ENCODE measurements around the gene IPO5. TPM values are rescaled to one million over a fixed set of nuclear protein-coding genes. Genes with fewer than 3 reads are reported as not detected.

The IPO5 gene
- total and polyA plus RNA-seq, 2 of the 4 experiments (the other 2 are of a cell fraction) = 89.2 to 270 TPM

DNA sequence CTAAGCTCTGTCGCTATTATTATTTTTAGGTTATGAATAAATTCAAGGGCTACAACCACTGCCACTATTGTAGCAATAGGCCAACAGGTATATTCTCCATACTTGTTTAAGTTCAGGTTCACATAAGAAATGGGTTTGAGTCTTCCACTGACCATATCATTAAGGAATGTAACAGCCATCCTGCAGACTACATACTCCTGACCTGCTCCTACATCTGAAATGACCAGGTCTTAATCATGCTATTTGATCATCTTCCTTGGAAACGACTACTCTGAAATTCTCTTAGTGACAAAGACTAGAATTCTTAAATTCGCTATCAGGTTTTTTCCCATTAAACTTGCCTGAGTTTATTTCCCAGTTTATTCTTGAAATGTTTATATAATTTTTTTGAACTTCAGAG lies 66.8 kb downstream of the IPO5 start:
- Histone ChIP-seq H2AFZ (replicated peaks; ENCODE audit: low read length, poor library complexity) (no peak overlapping the region), H3K23ac (ENCODE audit: low read depth, low read length) (no peak overlapping the region), H2AK9ac (replicated peaks; ENCODE audit: low read depth, low read length, poor library complexity) (no peak overlapping the region), H3K56ac (ENCODE audit: extremely low read depth, insufficient read depth, low read length) (no peak overlapping the region), H3K27me3 (ENCODE audit: control insufficient read depth, insufficient read depth, low read length) (no peaks in the 10 kb centered on the region), H2BK20ac (ENCODE audit: low read depth, low read length) (no peak overlapping the region), H3K4ac (ENCODE audit: low read depth, low read length) (no peak overlapping the region), H3K9ac (ENCODE audit: low read depth, low read length) (no peak overlapping the region), H4K20me1 (ENCODE audit: insufficient read depth, low read length) (no peaks in the 10 kb centered on the region), H3K14ac (replicated peaks; ENCODE audit: low read depth, low read length) (no peak overlapping the region), H2BK120ac (ENCODE audit: low read depth, low read length) (no peak overlapping the region), H4K5ac (ENCODE audit: low read depth, low read length) (no peak overlapping the region), H3K79me1 (ENCODE audit: low read depth in 1 of 2, low read length in 2 of 2) (peaks cover 10 to 29% of the 10 kb centered on the region in 2 experiments), H3K9me1 (ENCODE audit: insufficient read depth, low read length) (peaks cover 2% of the 10 kb centered on the region), H3K18ac (ENCODE audit: low read depth, low read length) (no peak overlapping the region; the same call in 1 of the 2 replicates), H2BK15ac (ENCODE audit: low read depth, low read length) (no peak overlapping the region), H2BK5ac (ENCODE audit: low read depth, low read length, poor library complexity, severe bottlenecking) (peak overlapping the region; percentile 29), H3K4me2 (ENCODE audit: low read depth, low read length) (no peak overlapping the region), H2AK5ac (ENCODE audit: low read depth, low read length) (no peak overlapping the region), H3K9me3 (ENCODE audit: control insufficient read depth, insufficient read depth, low read length) (no peaks in the 10 kb centered on the region), H3K36me3 (ENCODE audit: control insufficient read depth, insufficient read depth, low read length) (peaks cover 32% of the 10 kb centered on the region), H3K4me1 (ENCODE audit: control insufficient read depth, insufficient read depth, low read length) (peaks cover 6% of the 10 kb centered on the region), H3K27ac (ENCODE audit: insufficient read depth, low read length) (no peak overlapping the region), H4K91ac (ENCODE audit: insufficient read depth, low read depth, low read length) (no peak overlapping the region), H3K4me3 (ENCODE audit: insufficient read depth, low read depth, low read length) (no peak overlapping the region), H4K8ac (ENCODE audit: low read depth in 2 of 2, low read length in 2 of 2) (no peak overlapping the region)
- no CpG with 5 or more reads among the region's 3 CpGs for WGBS, 2 experiments (ENCODE audit: extremely low coverage in 2 of 2, insufficient read length in 1 of 2)
- ATAC-seq (ENCODE audit: low read depth) = no peak
- dilution Hi-C loops (cut with HindIII; ENCODE audit: low sequenced_read_pairs, unreplicated experiment) (no loop called here), in situ Hi-C loops (cut with MboI; ENCODE audit: low sequenced_read_pairs) (no loop called here), intact Hi-C loops (cut with micrococcal nuclease) (no loop called here)
- POLR2A ChIA-PET (ENCODE audit: unreplicated experiment) = no interaction called here
- TF ChIP-seq CHD1 (IDR thresholded peaks at IDR 0.05; ENCODE audit: low read depth, low read length) = no peak
- TF ChIP-seq RAD21 (IDR thresholded peaks at IDR 0.05; ENCODE audit: low read length) = no peak
- TF ChIP-seq SMC3 (IDR thresholded peaks at IDR 0.05; ENCODE audit: low read depth, low read length) = no peak
- no peak for TF ChIP-seq POLR2A (IDR thresholded peaks at IDR 0.05; ENCODE audit: low read depth, low read length)
- TF ChIP-seq BHLHE40 (IDR thresholded peaks at IDR 0.05; ENCODE audit: low read depth, low read length) = no peak
- TF ChIP-seq MAZ (IDR thresholded peaks at IDR 0.05; ENCODE audit: borderline replicate concordance, low read depth, low read length) = no peak
- TF ChIP-seq, protein P1, sequence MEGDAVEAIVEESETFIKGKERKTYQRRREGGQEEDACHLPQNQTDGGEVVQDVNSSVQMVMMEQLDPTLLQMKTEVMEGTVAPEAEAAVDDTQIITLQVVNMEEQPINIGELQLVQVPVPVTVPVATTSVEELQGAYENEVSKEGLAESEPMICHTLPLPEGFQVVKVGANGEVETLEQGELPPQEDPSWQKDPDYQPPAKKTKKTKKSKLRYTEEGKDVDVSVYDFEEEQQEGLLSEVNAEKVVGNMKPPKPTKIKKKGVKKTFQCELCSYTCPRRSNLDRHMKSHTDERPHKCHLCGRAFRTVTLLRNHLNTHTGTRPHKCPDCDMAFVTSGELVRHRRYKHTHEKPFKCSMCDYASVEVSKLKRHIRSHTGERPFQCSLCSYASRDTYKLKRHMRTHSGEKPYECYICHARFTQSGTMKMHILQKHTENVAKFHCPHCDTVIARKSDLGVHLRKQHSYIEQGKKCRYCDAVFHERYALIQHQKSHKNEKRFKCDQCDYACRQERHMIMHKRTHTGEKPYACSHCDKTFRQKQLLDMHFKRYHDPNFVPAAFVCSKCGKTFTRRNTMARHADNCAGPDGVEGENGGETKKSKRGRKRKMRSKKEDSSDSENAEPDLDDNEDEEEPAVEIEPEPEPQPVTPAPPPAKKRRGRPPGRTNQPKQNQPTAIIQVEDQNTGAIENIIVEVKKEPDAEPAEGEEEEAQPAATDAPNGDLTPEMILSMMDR (conservative IDR thresholded peaks at IDR 0.05; ENCODE audit: low read depth, low read length) = no peak
- no peak for TF ChIP-seq CEBPB (IDR thresholded peaks at IDR 0.05; ENCODE audit: low read depth, low read length)
- TF ChIP-seq FOS (IDR thresholded peaks at IDR 0.05; ENCODE audit: low read depth, low read length) = no peak
- TF ChIP-seq, protein P2, sequence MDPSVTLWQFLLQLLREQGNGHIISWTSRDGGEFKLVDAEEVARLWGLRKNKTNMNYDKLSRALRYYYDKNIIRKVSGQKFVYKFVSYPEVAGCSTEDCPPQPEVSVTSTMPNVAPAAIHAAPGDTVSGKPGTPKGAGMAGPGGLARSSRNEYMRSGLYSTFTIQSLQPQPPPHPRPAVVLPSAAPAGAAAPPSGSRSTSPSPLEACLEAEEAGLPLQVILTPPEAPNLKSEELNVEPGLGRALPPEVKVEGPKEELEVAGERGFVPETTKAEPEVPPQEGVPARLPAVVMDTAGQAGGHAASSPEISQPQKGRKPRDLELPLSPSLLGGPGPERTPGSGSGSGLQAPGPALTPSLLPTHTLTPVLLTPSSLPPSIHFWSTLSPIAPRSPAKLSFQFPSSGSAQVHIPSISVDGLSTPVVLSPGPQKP (IDR thresholded peaks at IDR 0.05; ENCODE audit: borderline replicate concordance, low read depth, low read length) = no peak
- TF ChIP-seq USF2 (IDR thresholded peaks at IDR 0.05; ENCODE audit: low read depth, low read length) = no peak
- DNase-seq = peak; percentile 60
- CTCF ChIA-PET = no interaction called here
- BruUV-seq (replicated peaks) = no TSS peak

Measured in IMR-90 (cell line).